Keratinocyte (primary cell): Measurements from ENCODE around the gene MGMT.

Source experiments
- CTCF ChIP-seq, 3 experiments: IDR thresholded peaks in 1 of 3; conservative IDR thresholded peaks in 1 of 3; optimal IDR thresholded peaks in 1 of 3; 2 replicates in 2 of 3; 3 replicates in 1 of 3; pipeline versions ENCODE3 to v1.5.1; 2011; ENCODE audit warnings: low read length in 3 of 3, mild to moderate bottlenecking in 3 of 3, moderate library complexity in 2 of 3, control low read depth in 1 of 3, inconsistent platforms in 1 of 3; ENCODE audit not compliant: insufficient read depth in 2 of 3; ENCODE audit errors: extremely low read depth in 1 of 3
- EZH2 ChIP-seq: IDR thresholded peaks from one replicate; pipeline ENCODE4 v1.6.1; 2012; ENCODE audit warnings: inconsistent platforms, mild to moderate bottlenecking, low read length, moderate library complexity

GRCh38 chr10:129637846-129638245 lies 170.8 kb downstream of the MGMT start:
- no peak for TF ChIP-seq CTCF (optimal IDR thresholded peaks at IDR 0.05 in 1 of 3, IDR thresholded peaks at IDR 0.05 in 1 of 3, conservative IDR thresholded peaks at IDR 0.05 in 1 of 3; ENCODE audit: extremely low read depth in 1 of 3, insufficient read depth in 2 of 3, low read length in 3 of 3)
- no peak for TF ChIP-seq EZH2
